GM19193 (cell line): ENCODE measurements around the gene KCNIP1.

Experiments used
- POLR2A ChIP-seq: IDR thresholded peaks from 4 replicates; pipeline ENCODE4 v1.6.1; 2011; ENCODE audit not compliant: insufficient read depth, insufficient read length; ENCODE audit errors: extremely low read depth

The KCNIP1 gene

DNA sequence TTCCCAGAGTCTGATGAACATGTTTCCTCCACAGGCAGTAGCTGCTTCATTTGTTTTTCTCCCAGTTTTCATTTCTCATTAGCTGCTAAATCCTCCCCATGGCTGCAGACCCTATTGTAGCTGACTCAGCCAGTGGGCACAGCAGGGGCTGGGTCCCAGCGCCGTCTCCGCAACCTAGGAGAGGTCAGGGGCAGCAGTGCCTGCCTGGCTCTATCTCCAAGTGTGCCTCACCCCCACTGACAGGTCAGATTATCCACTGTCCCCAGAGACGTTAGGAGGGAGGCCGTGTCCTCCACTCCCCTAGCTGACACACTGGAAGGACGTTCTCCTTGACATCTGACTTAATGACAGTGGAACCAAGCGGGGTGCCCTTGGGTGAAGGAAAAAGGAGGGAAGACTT is 31.1 kb downstream of the KCNIP1 start:
- no peak for TF ChIP-seq POLR2A

DNA sequence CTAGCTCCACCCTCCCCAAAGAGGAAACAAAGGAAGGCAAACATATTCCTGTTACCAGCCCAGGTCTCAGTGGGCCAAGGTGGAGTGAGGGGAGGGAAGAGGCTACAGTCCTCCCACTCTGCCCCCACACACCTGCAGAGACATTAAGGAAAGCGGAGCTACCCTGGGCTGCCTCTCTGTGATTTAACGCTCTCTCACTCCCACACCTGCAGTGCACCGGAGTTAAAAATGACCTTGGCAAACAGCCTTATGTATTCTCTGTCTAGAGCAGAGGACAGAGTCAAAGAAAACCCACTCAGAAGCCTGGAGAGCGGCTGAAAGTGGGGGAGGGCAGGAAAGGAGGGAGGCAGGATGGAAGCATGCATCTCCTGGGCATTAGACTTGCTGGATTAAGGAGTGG is 32.7 kb downstream of the KCNIP1 start:
- no peak for TF ChIP-seq POLR2A

DNA sequence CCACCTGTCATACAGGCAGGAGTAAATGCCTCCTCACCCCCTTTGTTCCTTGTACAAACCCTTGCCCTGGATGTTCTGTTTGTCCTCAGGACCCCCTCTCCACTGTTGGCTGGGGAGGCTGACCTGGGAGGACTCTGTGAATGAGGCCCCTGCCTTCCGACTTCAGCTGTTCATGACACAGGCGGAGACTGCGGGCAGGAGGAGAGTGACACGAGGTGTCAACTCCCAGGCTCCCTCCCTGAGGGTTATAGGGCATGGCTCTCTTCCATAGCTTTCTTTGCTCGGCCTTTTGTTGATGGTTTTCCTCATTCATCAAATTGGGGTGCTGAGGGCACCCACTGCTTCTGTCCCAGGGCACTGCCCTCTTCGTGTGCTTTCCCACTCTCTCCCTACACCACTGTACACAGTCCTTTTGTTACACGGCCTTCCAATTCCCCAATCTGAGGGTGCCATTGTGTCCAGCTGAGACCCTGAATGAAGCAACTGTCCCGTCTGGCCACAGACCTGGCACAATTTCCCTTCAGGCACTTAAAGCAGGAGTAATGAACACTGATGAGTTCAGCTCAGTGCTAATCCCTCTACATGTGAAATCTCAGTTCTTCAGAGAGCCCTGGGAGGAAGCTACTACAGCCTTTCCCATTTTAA is 33.8 kb downstream of the KCNIP1 start:
- TF ChIP-seq POLR2A, result no peak

DNA sequence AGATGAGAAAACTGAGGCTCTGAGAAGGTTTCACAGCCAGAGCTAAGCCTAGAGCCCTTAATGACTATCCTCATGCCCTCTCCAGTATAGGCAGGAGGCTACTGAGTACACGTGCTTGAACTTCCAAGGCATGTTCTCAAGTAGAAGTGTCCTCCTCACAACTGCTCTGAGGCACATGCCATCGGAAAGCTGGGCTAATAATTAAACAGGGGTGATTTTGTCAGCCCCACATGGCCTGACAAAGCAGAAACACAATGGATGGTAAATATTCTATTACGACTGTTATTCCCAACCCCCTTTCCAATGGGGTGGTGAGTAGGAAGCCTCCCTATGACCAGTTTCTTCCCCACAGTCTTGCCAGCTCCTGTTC is 34.3 kb downstream of the KCNIP1 start:
- TF ChIP-seq POLR2A, result no peak

DNA sequence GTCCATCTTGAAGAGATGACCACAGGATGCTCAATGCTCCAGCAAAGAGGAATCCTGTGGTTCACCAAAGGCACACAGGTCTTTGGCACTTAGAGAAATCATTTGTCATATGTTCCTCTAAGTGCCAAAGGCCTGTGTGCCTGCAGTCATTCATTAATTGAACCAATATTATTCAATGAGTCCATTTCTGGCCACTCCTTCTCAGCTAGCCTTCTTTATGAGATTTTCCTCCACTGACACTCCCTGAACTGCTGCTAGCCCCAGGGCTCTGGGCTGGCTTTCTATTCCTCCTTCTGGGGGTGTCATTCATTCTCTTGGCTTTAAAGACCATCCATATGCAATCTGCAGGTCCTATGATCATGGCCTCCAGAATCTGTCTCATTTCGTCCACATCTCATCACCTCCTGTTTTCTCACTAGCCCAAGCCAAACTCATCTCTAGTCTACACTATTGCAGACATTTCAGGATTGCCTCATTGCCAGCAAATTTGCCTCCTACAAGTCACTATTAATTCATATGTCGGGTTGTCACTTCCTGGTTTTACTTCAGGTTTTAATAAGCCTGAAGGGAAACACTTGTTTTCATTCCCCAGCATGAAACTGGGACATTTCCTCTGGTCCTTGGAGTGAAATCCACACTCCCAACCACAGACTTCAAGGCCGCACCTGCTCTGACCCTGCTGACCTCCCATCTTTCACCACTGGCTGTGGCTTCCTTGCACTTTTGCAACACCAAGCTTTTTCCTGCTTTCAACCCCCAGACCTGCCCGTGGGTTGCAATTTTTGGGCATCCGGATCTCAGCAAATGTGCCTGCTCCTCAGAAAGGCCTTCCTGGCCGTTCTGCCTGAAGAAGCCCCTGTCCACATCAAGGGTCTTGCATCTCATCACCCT is 35.1 kb downstream of the KCNIP1 start:
- TF ChIP-seq POLR2A, result no peak

DNA sequence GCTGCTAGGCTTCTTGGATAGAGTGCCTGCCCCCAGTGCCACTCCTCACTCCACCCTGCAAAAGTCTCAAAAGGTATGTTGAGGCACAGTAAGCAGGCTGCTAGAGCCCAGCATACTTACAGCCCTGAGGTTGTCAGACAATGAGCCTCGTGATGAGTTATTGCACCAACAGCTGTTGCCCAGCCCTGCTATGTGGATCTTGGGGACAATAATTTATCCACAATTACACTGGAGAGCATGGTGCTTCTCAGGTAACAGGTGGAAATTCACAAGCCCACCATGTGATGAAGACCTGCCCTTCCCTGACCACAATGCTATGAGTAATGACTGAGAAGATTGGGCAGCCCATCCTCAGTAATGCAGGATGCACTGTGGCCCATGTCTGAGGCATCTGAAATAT is 36.5 kb downstream of the KCNIP1 start:
- TF ChIP-seq POLR2A, result no peak

DNA sequence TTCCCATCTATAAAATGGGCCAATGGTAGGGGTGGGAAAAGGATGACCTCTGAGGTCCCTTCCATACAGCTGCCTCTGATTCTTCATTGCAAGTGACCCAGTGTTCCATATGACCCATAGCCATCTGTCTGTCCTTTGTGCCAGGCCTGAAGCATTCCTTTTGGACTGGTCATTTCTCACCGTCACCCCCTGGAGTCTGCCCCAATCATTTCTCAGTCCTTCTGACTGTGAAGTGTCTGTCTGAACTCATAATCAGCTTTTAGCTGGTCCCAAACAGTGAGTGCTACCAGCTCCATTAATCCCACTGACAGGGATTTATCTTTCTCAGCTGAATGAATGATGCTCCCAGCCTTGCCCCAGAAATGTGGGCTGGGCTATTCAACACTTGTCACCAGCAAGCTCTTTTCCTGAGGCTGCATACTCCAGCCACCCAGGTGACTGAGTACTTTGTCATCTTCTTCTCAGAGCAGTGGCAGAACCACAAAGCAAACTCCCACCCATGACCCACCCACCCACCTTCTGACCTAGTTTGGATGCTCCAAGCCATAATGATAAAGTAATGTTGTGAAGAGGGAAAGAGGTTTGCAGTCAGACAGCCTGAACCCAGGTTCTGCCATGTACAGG is 37.4 kb downstream of the KCNIP1 start:
- no peak for TF ChIP-seq POLR2A

DNA sequence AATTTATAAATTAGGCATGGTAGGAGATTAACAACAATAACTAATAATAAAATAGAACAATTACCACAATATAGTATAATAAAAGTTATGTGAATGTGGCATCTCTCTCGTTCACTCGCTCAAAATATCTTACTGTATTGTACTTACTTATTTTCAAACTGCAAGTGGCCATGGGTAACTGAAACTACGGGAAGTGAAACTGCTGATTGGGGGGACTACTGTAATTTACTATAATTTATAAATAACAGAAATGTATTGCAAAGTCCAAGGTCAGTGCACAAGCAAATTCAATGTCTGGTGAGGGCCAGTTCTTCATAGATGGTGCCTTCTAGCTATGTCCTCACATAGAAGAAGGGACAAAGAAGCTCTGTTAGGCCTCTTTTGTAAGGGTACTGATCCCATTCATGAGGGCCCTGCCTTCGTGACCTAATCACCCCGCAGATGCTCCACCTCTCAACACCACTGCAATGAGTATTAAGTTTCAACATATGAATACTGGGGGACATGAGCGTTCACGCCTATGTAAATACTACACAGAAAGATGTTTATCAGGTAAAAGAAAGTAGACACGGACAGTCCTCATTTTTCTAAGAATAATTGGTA is 39.0 kb downstream of the KCNIP1 start:
- TF ChIP-seq POLR2A, result no peak

DNA sequence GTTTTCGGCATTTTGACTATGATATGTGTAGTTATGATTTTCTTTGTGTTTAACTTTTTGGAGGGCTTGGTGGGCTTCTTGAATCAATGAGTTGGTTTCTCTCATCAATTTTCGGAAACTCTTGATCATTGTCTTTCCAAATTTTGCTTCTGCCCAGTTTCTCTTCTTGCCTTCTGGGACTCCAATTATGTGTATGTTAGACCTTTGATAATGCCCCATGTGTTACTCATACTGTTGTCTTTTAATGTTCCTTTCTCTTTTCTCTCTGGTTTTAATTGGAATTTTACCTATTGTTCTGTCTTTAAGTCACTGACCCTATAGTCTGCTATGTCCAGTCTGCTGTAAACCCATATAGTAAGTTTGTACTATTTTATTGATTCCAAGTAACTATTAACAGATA is 41.5 kb downstream of the KCNIP1 start:
- TF ChIP-seq POLR2A, result no peak

DNA sequence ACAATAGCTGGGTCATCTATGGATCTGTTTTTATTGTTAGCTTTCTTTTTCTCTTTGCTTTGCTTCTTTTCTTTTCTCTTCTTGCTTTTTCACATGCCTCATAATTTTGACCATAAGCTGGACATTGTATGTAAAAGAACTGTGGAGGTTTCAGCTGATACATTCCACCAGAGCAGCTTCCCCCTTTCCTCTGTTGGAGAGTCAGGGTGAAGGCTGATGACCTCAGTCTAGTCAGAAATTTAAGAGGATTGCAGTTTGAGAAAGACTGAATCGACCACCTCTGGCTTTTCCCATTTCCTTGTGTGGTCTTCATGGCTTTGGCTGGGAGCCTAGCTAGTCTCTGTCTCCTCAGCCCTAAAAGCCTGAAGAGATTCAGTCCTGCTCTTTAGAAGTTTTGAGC is 42.0 kb downstream of the KCNIP1 start:
- no peak for TF ChIP-seq POLR2A

DNA sequence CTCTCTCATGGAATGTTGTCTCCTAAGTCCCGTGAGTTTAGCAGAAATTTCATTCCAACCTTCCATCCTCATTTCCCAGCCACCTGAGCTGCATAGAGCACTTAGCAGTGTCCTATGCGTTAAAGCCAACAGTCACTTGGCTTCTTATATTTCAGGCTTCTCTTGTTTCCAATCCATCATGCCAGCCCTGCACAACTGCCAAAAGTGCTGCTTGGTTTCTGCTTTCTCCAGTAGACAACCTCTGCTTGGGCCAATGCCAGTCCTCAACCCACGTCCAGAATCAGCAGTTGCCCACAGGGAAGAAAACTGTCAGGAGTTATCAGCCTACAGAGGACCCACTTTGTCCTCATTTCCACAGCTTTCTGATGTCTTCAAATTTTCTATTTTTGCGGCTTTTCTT is 42.5 kb downstream of the KCNIP1 start:
- no peak for TF ChIP-seq POLR2A

DNA sequence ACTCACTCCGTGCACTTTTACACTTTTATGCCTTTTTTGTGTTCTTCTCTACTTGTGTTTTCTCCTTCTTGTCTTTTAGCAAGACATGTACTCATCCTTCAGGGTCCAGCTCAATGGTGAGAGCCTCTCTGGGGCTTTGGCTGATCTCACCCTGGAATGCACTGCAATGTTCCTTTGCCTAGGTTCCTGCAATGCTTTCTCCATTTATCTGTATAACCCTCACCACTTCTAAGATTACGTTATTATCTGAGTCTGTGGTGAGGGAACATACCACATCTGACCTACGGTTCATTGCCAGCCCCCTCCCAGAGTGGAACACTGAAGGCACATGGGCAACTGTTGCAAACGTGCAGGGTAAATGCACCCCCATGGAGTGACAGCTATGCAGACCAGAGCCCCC is 47.3 kb downstream of the KCNIP1 start:
- TF ChIP-seq POLR2A, result no peak

DNA sequence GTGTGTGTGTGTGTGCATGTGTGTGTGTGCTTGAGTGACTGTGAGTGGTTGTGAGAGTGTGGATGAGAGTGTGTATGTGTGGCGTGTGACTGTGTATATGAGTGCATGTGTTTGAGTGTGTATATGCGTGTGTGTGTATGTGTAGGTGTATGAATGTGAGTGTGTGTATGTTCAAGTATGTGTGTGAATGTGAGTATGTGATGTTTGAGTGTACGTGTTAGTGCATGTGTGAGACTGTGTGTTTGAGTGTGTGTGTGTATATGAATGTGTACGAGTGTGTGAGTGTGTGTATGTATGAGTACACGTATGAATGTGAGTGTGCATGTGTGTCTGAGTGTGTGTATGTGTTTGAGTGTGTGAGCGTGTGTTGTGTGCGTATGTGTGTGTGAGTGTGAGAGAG is 47.8 kb downstream of the KCNIP1 start:
- no peak for TF ChIP-seq POLR2A

DNA sequence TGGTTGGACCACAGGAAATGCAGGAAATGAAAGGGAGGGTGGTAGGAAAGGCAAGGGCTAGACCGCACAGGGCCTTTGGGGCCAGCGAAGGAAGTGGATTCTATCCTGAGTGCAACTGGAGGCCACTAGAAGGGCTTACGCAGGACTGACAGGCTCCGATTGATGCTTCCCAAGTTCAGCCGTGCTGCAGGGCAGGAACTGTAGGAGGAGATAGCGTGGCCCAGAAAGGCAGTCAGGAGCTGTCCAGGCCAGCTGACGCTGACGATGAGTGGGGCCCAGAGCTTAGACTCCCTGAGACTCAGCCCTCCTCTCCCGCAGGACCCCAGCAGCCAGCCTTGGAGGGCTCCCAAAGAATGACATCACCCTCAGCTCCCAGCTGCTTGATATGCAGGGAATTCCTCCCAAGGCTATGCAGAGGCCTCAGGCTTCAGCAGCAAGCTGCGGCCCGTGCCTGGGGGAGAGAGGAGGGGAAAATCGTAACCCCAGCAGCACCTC is 48.8 kb downstream of the KCNIP1 start:
- TF ChIP-seq POLR2A, result no peak

DNA sequence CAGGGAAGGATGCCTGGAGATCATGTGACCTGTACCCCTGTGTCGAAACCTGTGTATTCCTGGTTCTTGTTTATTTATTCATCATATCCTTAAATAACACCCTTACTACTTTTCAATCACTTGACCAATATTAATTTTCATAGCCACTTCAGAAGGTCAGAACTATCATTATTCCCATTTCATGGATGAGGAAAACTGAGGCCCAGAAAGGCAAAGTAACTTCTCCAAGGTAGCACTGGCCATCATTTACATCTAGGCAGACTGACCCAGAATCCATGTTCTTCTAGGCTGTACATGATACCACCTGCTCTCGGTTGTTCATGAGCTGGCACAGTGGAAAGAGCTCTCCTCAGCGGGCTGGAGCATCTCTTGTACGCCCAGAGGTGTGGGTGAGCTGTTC is 49.4 kb downstream of the KCNIP1 start:
- TF ChIP-seq POLR2A, result no peak
